ENCODE data around the gene CLTCL1. TPM values are rescaled to one million over a fixed set of nuclear protein-coding genes. Genes with fewer than 3 reads are reported as not detected.

Gene CLTCL1
- total and polyA plus RNA-seq, 11 donors: 4.6 to 20.9 (median 10.2) TPM

GRCh38 chr22:19210188-19210587 lies 81.3 kb downstream of the CLTCL1 start:
- TF ChIP-seq CTCF (IDR thresholded peaks at IDR 0.05) (no peak), POLR2A (IDR thresholded peaks at IDR 0.05) (no peak)
- DNase-seq (no peak), ATAC-seq (no peak)
- Histone ChIP-seq H3K27ac (no peak overlapping the region), H3K4me1 (no peaks in the 10 kb centered on the region), H3K9me3 (no peaks in the 10 kb centered on the region), H3K4me3 (no peak overlapping the region), H3K36me3 (peaks cover 0 to 49% (median 34%) of the 10 kb centered on the region in 9 donors), H3K27me3 (no peaks in the 10 kb centered on the region)
- 94 to 97% (median 97%) methylated on average over 14 of the region's 14 CpGs for whole genome bisulfite sequencing, 4 donors
- intact Hi-C loops (cut with DNase I): no loop called here

GRCh38 chr22:19208287-19208847 lies 83.2 kb downstream of the CLTCL1 start:
- H3K36me3 ChIP-seq: peaks cover 0 to 41% (median 30%) of the 10 kb centered on the region in 9 donors
- H3K4me1 ChIP-seq: no peaks in the 10 kb centered on the region
- no peak overlapping the region for H3K27ac ChIP-seq
- ATAC-seq (no peak), DNase-seq (no peak)
- H3K9me3 ChIP-seq: no peaks in the 10 kb centered on the region
- TF ChIP-seq POLR2A (IDR thresholded peaks at IDR 0.05) (no peak), CTCF (IDR thresholded peaks at IDR 0.05) (no peak)
- intact Hi-C loops (cut with DNase I): no loop called here
- no peaks in the 10 kb centered on the region for H3K27me3 ChIP-seq
- WGBS, 4 donors: 54 to 75% (median 72%) methylated on average over 4 of the region's 4 CpGs
- H3K4me3 ChIP-seq: no peak overlapping the region

GRCh38 chr22:19207884-19208283 lies 83.6 kb downstream of the CLTCL1 start:
- no peak overlapping the region for H3K4me3 ChIP-seq
- no peaks in the 10 kb centered on the region for H3K27me3 ChIP-seq
- H3K9me3 ChIP-seq: no peaks in the 10 kb centered on the region
- intact Hi-C loops (cut with DNase I): no loop called here
- H3K4me1 ChIP-seq: no peaks in the 10 kb centered on the region
- no peak overlapping the region for H3K27ac ChIP-seq
- ATAC-seq: no peak
- WGBS, 4 donors: 86 to 91% (median 90%) methylated on average over 5 of the region's 5 CpGs
- TF ChIP-seq POLR2A (IDR thresholded peaks at IDR 0.05) (no peak), CTCF (IDR thresholded peaks at IDR 0.05) (no peak)
- no peak for DNase-seq
- peaks cover 0 to 39% (median 29%) of the 10 kb centered on the region in 9 donors for H3K36me3 ChIP-seq

- Histone ChIP-seq H3K9me3 (no peaks in the 10 kb centered on the region), H3K27ac (no peak overlapping the region), H3K27me3 (no peaks in the 10 kb centered on the region), H3K4me3 (no peak overlapping the region), H3K4me1 (no peaks in the 10 kb centered on the region), H3K36me3 (peaks cover 0 to 39% (median 29%) of the 10 kb centered on the region in 9 donors)
- ATAC-seq (no peak), DNase-seq (no peak)
- WGBS, 4 donors: 87 to 91% (median 89%) methylated on average over 9 of the region's 9 CpGs
- TF ChIP-seq POLR2A (IDR thresholded peaks at IDR 0.05) (no peak), CTCF (IDR thresholded peaks at IDR 0.05) (no peak)
- intact Hi-C loops (cut with DNase I): no loop called here
Observed at GRCh38 chr22:19207401-19207808, 84.1 kb downstream of the CLTCL1 start.

Data from heart left ventricle (tissue), 16 donors.